ENCODE data around the gene ULK4. TPM values are rescaled to one million over a fixed set of nuclear protein-coding genes. Genes with fewer than 3 reads are reported as not detected.
"Not testable (repeated sequence)": the region's sequence is repeated elsewhere in the genome, so short reads cannot be mapped to it uniquely, and the experiment has no call there.

ULK4 gene
- polyA plus RNA-seq, 4 donors = 2.7 to 5.6 (median 5.1) TPM

DNA sequence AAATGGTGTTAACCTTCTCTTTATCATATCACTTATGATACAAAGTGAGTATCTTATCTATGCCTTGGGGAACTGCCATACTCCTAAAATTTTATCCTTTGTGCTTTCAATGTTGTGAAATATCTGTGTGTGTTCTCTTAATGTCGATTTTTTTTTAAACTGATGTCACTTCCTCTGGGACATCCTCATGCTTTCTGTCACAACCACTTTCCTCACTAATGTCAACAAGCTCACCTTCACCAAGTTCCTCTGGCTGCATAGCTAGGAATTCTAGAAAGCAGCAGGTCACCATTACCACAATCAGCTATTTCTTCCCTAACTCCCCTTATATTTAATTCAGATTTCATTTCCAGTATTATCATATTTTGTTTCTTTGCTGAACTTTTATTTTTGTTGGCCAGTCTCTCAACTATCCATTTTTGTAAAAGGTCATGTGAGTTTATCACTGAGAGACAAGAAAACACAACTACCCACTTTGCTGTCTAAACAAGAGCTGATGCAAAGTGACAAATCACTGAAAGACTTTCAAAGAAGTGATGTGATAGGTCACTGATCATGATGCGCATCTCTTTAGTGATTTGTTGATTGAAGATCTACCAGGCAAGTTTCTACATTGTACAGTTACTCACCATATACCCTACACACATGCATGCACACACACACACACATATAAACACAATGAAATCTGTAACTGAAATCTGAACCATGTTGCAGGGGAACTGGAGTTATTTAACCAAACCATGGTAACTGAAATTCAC, 369.0 kb downstream of the ULK4 start:
- no peak for DNase-seq (ENCODE audit: low read depth in 4 of 4, low spot score in 3 of 4)

DNA sequence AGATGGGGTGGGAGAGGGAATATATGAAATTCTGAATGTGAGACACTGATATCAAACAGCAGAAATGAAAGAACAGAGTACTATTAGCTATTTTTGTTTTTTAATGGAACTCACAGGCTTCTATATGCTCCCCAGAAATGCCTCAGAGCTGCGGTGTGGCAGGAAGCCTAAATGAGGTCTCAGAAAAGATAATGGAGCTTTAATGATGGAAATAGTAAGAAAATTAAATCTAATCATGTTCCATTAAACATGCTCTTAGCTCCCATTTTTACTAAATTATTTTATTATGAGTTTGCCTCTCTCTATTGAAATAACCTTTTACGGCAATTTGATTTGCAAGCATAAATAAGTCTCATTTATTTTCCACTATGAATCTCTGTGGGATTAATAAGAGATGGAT, 378.9 kb downstream of the ULK4 start:
- DNase-seq (ENCODE audit: low read depth in 4 of 4, low spot score in 3 of 4) = no peak

DNA sequence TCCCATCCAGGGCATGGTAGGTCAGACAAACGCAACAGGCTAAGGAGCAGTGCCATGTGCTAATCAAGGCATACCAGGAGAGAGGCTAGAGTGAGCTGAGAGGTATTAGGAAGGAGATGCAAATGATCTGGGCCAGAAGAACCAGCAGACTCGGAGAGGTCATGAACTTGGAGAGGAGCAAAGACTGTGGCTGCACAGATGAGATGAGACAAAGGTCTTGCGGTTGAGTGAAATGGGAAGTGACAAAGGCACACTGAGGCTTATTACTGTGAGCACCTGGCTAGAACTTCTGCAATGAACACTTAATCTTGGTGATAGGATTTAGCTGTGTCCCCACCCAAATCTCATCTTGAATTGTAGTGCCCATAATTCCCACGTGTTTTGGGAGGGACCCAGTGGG, 380.2 kb downstream of the ULK4 start:
- no peak for DNase-seq (ENCODE audit: low read depth in 4 of 4, low spot score in 3 of 4)

DNA sequence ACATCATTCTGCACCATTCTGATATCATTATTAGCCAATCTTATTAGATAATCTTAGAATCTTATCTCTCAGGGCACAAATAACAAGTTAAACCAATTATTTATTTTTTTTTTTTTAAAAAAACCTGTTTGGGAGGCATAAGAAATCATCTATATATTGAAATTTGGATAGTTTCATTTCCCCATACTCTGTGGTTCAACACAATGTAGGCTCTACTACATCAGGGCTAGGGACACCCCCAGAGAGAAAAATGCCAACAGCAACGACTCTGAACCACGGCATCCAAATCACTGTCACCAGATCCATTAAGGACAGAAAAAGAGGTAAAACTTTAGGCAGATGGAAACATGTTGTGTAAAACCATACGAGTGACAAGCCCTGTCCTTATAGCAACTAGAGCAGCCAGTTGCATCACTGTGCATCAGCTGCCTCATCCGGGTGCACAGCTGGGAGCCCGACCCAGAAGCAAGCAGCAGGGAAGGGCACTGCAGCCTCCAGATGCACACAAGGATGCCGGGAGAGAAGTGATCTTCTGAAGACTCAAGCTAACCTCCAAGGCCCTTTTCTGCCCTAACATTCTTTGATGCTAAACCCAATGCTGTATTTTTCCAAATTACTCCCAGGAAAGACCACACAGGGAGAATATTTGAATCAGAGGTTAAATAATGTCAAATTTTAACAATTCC, 381.5 kb downstream of the ULK4 start:
- DNase-seq (ENCODE audit: low read depth in 4 of 4, low spot score in 3 of 4) = no peak

DNA sequence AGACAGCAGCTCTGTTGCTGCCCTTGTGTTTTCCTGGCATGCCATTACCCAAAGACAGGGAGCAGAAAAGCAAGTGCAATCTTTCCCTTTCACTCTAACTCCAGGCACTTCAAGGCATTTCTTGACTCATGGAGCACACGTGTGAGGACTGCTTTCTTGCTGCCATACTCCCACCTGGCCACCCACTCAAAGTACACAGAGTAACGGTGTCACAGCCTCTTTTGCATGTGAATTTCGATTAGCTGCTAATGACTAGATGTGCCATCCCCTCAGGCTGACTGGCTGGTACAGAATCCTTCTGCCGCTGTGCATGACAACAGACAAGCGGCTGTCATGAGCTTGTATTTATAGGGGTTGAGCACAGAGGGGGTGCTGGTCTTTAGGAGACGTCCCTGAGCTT, 382.0 kb downstream of the ULK4 start:
- no peak for DNase-seq (ENCODE audit: low read depth in 4 of 4, low spot score in 3 of 4)

DNA sequence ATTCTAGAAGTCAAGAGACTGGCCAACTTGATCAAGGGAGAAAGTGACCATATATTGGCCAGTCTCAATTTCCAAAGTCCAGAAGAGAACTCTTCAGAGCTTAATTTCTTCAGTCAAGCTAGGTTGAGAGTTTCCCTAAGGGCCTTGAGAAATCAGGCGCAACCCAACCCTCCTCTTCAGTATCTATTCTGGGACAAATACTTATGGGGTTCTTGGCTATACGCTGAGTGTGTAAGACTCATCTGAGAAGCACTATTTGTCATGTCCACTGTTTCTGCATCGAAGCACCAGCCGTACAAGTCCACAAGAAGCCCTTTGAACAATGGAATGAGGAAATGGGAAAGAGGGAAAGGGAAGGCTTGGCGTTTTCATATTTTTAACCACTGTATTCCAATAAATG, 383.1 kb downstream of the ULK4 start:
- DNase-seq (ENCODE audit: low read depth in 4 of 4, low spot score in 3 of 4) = no peak

DNA sequence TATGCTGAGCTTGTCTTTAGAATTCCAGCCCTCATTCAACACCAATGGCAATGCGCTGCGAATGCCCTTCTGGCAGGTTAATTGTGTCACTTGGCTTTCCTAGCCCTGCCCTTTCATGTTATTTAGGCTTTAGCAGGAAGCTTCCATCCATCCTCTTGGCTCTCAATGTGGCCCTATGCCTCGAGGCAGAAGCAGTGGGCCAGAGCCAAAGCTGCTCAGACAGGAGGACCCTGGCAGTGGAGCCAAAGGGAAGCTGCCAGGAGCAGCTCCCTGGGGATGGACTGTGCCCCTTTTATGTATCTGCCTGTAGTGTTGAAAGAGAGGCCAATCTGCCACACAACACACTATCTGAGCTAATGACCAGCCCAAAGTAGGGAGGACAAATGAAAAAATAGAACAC, 386.2 kb downstream of the ULK4 start:
- no peak for DNase-seq (ENCODE audit: low read depth in 4 of 4, low spot score in 3 of 4)

DNA sequence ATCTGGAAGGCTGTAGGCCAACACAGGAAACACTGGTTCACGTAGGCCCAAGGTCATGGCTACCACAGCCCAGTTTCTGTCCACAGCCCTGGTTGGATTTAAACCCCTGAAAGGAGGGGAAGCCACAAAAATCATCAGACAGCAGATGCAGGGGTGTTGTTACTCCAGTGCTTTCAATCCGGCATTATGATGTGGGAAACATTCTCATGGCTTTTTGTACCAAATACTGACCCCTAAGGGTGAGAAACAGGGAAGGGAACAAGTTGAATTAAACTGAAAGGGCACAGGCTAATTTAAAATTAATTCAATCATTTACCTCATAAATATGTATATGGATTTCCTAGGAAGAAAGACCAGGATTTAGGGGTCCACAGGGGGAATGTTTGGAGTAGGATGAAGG, 387.0 kb downstream of the ULK4 start:
- DNase-seq (ENCODE audit: low read depth in 4 of 4, low spot score in 3 of 4) = no peak

DNA sequence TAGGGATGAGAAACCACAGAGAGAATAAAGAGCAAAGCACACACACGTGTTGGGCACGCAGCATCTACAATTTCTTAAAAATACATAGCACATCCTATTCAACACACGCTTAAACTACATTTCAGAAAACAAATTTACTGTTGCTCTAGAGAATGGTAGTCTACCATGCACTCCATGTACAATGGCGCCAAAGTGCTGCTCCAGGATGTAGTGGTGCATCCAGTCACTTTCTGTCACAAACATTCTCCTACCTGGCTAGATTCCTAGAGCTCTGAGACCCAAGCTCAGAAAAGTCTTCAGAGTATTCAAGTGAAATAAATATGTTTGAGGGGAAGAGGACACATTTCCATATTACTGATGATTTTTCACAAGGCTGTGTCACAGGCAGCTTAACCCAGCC, 388.3 kb downstream of the ULK4 start:
- DNase-seq (ENCODE audit: low read depth in 4 of 4, low spot score in 3 of 4) = no peak

DNA sequence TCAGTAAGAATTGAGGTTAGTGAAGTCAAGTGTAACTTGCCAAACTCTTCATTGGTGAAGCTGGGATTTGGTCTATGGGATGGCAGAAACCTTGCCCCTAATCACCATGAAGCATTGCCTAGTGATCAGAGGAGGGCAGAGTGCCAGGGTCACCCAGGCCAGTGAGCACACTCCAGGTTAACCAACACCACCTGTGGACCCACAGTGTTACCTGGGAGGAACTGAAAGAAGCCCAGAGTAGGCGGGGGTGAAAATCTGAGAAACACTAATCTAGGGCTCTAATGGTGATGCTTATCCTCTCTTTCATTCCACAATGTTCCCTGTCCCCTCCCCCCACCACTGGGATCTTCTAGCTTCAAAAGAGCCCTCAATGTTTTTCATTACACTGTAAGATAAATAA, 389.8 kb downstream of the ULK4 start:
- no peak for DNase-seq (ENCODE audit: low read depth in 4 of 4, low spot score in 3 of 4)

DNA sequence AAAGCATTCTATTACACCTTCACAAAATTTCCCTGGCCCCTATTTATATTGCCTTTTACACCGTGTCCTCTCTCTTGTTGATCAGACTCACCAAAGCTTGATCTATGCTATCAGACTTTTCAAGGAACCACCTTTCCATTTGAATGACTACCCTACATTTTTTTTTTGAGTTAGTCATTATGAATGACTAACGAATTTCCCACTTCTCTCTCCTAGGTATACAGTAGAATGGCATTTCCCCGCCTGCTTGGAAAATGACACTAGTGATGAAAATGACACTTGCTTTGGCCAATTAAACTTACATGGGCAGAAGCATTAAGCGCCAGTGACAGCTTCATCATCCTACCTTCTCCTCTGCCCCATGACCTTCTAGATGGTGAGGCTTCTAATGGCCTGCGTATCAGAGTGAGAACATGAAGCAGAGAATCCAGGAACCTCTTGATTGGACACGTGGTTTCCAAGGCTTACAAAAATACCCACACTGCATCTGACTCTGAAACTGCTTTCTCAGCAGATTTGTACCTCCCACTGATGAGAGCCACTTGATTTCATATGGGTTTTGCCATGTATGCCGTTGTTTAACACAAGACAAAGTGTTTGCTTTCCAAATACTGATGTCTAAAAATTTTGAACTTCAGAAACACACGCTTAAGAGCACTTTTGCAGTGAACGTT, 392.1 kb downstream of the ULK4 start:
- DNase-seq (ENCODE audit: low read depth in 4 of 4, low spot score in 3 of 4) = no peak

DNA sequence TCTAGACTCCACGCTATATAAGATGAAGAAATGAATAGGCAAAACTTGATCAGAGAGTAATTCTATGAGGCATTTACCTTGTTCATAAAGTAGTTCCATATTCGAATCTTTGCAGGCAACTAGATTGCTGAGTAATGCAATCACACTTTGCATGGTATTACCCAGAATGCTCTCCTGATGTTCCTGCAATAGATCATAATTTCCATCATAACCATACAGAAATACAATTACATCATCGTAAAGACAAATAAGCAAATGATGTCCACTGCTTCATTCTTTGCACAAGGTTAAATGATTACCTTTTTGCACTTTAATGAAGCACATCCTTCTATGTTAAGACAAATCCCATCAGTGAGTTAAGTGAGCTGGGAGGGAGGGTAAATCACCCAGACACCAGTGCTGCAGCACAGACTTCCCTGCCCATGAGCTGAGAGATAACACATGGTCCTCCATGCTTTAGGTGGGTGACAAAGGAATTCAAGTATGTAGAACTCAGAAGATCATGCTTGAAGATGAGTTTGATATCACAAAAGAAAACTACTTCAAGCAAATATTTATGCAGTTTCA, 395.9 kb downstream of the ULK4 start:
- DNase-seq (ENCODE audit: low read depth in 4 of 4, low spot score in 3 of 4) = no peak

DNA sequence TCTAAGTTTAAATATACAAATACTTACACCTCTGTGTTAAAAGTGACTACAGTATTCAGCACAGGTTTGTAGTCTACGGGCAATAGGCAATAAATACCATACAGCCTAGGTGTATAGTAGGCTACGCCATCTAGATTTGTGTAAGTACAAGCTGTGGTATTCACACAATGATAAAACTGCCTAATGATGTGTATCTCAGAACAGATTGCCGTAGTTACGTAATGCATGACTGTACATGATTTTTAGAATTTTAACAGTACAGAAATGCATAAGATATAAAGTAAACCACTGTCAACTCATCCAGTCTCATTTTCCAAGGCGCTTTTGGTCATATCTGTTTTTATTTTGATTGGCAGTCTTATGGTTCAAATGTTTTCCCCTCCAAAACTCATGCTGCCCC, 396.9 kb downstream of the ULK4 start:
- DNase-seq (ENCODE audit: low read depth in 4 of 4, low spot score in 3 of 4) = no peak

DNA sequence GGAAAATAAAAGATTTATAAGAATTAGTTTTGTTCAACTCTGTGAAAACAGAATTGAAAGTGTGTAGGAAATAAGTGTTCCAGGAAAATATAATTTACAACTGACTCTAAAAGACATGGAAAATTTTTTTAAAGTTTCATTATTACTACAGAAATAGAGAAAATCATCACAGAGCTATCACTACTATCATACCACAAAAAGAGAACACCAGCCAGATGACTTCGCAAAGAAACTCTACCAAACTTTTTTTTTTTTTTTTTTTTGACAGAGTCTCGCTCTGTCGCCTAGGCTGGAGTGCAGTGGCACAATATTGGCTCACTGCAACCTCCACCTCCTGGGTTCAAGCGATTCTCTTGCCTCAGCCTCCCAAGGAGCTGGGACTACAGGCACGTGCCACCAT, 405.7 kb downstream of the ULK4 start:
- not testable (repeated sequence) for DNase-seq (ENCODE audit: low read depth in 4 of 4, low spot score in 3 of 4)

DNA sequence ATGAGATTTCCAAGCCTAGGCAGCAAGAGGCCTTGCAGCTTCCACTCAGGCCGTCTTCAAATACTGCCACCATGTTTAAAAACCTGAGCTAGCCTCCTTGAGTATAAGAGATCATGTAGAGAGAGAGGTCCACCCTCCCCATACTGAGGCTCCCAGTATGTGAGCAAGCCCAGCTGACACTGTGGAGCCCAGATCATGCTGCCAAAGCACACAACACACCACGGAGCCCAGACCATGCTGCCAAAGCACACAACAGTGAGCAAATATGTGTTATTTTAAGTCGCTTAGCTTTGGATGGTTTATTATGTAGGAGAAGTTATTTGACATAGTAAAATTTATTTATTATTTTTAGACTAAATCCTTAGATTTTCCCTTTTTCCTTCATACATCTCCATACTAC, 428.9 kb downstream of the ULK4 start:
- no peak for DNase-seq (ENCODE audit: low read depth in 4 of 4, low spot score in 3 of 4)

DNA sequence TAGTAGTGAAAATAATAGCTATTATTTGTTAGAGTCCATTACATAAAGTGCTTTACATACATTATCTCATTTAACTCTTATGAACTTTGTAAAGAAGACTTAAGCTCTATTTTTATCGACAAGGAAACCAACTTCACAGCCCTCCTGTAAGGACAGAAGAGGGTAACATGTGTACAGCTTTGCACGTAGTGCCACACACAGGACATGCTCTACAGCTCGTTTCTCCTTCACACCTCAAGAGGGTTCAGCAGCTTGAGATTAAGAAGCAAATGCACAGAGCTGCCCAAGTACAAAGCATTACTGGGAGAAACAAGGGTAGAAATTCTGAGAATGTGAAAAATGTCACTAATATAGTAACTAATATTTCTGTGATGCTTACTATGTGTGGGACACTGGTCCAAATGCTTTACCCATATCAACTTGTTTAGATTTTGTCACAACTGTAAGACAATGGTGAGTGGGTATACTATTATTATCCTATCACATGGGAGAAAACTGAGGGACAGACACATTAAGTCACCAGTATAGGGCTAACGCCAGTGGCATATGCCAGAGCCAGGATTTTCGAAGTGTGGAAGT, 434.8 kb downstream of the ULK4 start:
- DNase-seq (ENCODE audit: low read depth in 4 of 4, low spot score in 3 of 4) = no peak

DNA sequence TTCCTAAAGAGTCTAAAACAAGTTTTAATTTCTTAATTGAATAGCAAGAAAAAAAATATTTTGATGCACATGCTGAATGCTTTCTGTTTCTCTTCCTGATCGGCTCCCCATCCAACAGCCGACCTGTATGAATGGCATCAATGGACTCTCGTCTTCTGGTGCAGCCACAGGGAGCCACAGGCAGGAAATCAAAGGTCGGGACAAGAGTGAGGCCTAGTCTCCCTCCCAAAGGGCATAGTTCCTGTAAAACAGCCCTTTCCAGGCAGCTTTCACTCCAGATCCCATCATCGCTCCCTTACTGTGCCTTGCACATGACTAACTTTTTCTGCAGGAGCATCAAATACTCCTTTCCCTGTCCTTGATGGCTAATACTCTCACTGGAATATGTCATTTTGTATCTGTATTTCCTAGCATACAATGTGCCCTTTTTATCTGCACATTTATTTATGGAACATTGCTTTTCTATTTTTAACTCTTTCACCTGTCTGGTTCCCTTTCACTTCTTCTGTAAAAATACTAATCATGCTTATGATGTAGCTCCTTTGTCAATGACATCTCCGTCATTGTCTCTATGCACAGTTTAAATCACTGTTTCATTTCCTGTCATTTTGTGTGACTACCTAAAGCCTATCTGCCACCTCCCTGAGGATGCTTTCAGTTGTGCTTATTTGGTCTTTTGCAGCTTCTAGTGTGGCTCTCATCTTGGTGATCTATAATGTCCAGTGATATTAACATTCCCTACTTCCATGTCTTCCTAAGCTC, 436.4 kb downstream of the ULK4 start:
- DNase-seq (ENCODE audit: low read depth in 4 of 4, low spot score in 3 of 4) = no peak

DNA sequence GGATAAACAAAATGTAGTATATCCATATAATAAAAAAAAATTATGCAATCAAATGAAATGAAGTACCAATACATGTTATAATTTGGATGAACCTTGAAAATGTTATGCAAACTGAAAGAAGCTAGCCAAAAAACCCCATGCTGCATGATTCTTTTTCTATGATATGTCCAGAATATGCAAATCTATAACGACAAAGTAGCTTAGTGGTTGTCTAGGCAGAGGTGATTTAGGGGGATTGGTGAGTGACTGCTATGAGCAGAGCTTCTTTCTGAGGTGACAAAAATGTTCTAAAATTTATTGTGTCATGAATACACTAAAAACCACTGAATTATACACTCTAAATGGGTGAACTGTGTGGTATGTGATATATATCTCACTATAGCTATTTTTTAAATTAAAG, 438.0 kb downstream of the ULK4 start:
- DNase-seq (ENCODE audit: low read depth in 4 of 4, low spot score in 3 of 4) = no peak

DNA sequence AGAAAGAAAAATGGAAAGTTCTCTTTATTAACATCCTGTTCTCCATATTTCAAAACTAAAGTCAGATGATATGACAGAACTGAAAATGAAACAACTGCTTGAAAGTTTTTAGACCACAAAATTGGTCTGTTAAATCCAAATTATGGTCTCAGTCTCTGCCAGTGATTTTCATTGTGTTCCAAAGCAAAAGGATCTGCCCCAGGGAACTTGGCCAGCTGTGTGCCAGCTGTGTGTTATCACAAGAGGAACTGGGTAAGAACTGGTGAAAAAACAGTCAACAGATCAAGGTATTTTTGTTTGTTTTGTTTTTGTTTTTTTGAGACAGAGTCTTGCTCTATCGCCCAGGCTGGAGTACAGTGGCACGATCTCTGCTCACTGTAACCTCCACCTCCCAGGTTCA, 439.3 kb downstream of the ULK4 start:
- DNase-seq (ENCODE audit: low read depth in 4 of 4, low spot score in 3 of 4) = no peak

DNA sequence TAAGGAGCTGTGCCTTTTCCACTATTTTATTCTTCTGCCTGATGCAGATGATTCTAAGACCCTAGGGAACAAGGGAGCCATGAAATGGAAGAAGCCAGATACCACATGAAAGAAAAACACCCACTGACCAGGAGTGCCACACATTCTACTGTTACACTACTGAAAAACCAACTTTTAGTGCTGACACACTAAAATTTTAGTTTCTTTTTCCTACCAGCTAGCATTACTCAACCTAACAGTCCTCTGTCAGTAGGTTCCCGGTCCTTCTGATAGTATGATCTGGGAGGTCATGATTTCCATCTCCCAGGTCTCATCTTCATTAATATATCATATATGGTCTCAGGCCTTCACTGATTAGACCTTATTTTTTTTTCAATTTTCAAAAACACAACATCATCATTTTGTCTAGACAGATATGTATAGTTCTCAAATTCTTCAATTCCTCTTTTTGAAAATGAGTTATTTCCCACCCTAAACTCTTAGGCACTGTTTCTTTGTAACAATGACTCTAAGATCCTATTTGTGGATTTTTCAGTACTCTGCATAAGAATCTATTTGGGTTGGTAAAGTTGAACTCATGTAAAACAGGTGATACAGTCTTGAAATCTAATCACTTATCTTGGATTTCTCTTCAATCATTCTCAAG, 440.8 kb downstream of the ULK4 start:
- DNase-seq (ENCODE audit: low read depth in 4 of 4, low spot score in 3 of 4) = no peak

Data from left renal pelvis (tissue), 4 donors.